T follicular helper cell (primary cell): ENCODE data around the gene SLC6A1.

ENCODE experiments used
- DNase-seq: peaks from one replicate; pipeline ENCODE4 v3.0.0-alpha.2; 2020; ENCODE audit warnings: low read depth

SLC6A1 gene

GRCh38 chr3:11019116-11019819 is 26.7 kb downstream of the SLC6A1 start:
- DNase-seq: no peak

GRCh38 chr3:11020764-11021163 is 28.2 kb downstream of the SLC6A1 start:
- DNase-seq: no peak

- DNase-seq: no peak
Measured at GRCh38 chr3:11021611-11022011, 29.1 kb downstream of the SLC6A1 start.

GRCh38 chr3:11022115-11022514 is 29.6 kb downstream of the SLC6A1 start:
- no peak for DNase-seq

- DNase-seq: no peak
Measured at GRCh38 chr3:11024181-11024580, 31.6 kb downstream of the SLC6A1 start.

GRCh38 chr3:11029948-11030347 is 37.4 kb downstream of the SLC6A1 start:
- DNase-seq: no peak

GRCh38 chr3:11033871-11034270 is 41.3 kb downstream of the SLC6A1 start:
- no peak for DNase-seq

GRCh38 chr3:11034309-11034985 is 41.9 kb downstream of the SLC6A1 start:
- no peak for DNase-seq

- no peak for DNase-seq
Measured at GRCh38 chr3:11035757-11036505, 43.4 kb downstream of the SLC6A1 start.

- no peak for DNase-seq
Measured at GRCh38 chr3:11037241-11037873, 44.8 kb downstream of the SLC6A1 start.

- DNase-seq: no peak
Measured at GRCh38 chr3:11037976-11038375, 45.4 kb downstream of the SLC6A1 start.

GRCh38 chr3:11045536-11045935 is 53.0 kb downstream of the SLC6A1 start:
- no peak for DNase-seq

- DNase-seq: no peak
Measured at GRCh38 chr3:11047500-11047899, 55.0 kb downstream of the SLC6A1 start.

- no peak for DNase-seq
Measured at GRCh38 chr3:11050666-11051323, 58.2 kb downstream of the SLC6A1 start.

GRCh38 chr3:11053926-11054503 is 61.5 kb downstream of the SLC6A1 start:
- no peak for DNase-seq

- no peak for DNase-seq
Measured at GRCh38 chr3:11054739-11055438, 62.3 kb downstream of the SLC6A1 start.

GRCh38 chr3:11055496-11055895 is 62.9 kb downstream of the SLC6A1 start:
- DNase-seq: no peak

- DNase-seq: no peak
Measured at GRCh38 chr3:11056531-11057050, 64.0 kb downstream of the SLC6A1 start.

GRCh38 chr3:11057655-11058054 is 65.1 kb downstream of the SLC6A1 start:
- DNase-seq: no peak

- no peak for DNase-seq
Measured at GRCh38 chr3:11059090-11059798, 66.7 kb downstream of the SLC6A1 start.
